Activated naive CD4-positive, alpha-beta T cell treated with anti-CD3 and anti-CD28 coated beads, Interleukin-2, amount 50 U/mL, for 16 hours (primary cell): ENCODE results near the gene TBRG4.
A peak's percentile ranks its signal among the peaks of the same experiment; 100 is the strongest.
"Not testable (repeated sequence)": the region's sequence is repeated elsewhere in the genome, so short reads cannot be mapped to it uniquely, and the experiment has no call there.

Experiments
- DNase-seq: peaks from one replicate; pipeline ENCODE4 v3.0.0-alpha.2; 2020

The TBRG4 gene

DNA sequence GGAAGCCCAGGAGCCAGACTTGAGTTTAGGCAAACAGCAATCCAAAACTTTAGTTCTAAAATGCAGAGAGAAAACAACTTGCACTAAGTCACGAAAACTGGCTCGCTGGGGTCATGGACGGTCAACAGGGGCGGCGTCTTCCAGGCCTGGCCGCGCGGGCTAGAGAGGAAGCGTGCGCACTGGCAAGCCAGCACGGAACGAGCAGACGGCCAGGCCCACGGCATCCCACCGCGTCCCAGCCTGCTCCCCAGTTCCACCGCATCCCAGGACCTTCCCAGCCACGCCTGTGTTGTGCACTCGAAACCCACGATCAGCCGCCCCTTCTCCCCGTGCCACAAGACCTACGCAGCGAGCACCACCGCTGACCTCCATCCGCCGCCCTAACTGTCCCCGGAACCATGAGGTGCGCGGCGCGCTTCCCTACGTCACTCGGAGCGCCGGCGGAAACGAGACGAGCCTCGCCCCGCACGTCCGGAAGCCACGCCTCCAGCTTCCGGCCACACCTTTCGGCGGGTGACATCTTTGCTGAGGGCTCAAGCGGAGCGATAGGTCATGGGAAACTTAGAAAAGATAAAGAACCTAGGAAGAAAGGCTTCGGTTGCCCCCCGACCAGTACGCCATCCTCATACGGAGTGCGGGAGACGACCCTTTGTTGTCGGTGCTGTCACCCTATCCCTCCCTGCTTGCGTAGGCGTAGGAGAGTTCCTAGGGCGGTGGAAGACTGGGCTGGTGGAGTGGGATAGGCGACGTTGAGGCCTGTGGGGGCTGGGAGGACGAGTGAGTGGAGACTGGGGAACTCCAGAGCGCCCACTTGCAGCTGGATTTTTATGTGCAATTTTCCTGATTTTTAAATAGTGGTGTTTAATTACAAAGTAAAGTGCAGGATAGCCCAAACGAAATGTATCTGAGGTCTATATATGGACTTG is at the start of gene TBRG4:
Gene TBRG4 (minus strand): TSS at position 400 of the 926 bp plus-strand sequence. CDS start 2,460 bp downstream, outside the sequence.
- DNase-seq = peak; percentile 96

DNA sequence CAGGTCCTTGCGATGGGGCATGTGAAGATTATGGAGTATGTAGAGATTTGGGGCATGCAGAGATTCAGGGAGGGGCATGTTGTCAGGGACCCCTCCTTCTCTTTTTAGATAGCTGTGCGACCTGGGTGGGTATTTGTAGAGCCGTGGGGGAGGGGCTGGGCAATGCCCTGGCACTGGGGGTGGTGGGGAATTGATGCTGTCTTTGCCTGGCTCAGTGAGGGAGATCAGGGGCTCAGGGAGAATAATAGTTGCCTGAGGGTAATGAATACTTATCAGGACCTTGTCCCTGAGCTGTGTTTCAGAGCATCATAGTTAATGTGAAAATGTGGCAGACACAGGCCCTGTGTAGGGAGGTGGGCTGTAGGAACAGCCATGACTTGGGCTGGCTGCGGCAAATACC is 49.6 kb upstream of the TBRG4 start:
- DNase-seq = no peak

- no peak for DNase-seq
Measured at GRCh38 chr7:45160417-45160881, 49.0 kb upstream of the TBRG4 start.

GRCh38 chr7:45159296-45159695 is 47.8 kb upstream of the TBRG4 start:
- no peak for DNase-seq

DNA sequence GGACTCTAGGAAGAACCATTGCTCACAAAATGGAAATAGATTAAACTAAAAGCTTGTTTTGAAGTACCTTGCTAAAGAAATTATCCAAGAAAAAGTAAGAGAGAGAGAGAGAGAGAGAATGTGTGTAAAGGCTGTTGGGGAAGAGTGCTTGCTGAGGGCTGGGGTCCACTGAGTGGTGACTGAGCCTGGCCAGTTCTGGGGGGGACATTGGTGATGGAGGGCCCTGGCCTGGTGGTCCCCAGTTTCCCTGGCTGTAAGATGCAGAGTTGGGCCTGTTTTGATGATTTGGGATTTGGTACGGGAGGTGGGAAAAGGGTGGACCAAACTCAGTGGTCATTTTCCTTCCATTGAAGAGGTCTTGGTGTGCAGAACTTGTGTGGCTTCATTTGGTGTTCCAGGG is 47.0 kb upstream of the TBRG4 start:
- DNase-seq = no peak

- no peak for DNase-seq
Measured at GRCh38 chr7:45157653-45158401, 46.3 kb upstream of the TBRG4 start, which contains the start of gene RAMP3. Gene RAMP3 (plus strand): TSS chr7:45157791. CDS start chr7:45157829, 38 bp downstream.

DNA sequence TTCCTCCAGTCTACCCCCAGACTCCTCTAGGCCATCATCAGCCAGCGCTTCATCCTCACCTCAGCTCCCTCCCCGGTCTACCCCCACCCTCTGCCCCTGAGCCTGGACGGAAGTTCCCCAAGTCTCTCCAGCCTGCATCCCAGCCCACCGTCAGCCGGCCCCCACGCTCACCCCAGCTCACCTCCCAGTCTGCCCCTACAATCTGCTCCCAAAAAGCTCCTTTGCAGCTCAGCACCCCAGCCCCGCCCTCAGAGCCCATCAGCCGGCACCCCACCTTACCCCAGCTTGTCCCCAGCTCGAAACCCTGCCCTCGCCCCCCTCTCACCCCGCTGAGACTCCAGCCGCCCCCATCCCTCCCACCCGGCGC is 45.8 kb upstream of the TBRG4 start:
- no peak for DNase-seq

DNA sequence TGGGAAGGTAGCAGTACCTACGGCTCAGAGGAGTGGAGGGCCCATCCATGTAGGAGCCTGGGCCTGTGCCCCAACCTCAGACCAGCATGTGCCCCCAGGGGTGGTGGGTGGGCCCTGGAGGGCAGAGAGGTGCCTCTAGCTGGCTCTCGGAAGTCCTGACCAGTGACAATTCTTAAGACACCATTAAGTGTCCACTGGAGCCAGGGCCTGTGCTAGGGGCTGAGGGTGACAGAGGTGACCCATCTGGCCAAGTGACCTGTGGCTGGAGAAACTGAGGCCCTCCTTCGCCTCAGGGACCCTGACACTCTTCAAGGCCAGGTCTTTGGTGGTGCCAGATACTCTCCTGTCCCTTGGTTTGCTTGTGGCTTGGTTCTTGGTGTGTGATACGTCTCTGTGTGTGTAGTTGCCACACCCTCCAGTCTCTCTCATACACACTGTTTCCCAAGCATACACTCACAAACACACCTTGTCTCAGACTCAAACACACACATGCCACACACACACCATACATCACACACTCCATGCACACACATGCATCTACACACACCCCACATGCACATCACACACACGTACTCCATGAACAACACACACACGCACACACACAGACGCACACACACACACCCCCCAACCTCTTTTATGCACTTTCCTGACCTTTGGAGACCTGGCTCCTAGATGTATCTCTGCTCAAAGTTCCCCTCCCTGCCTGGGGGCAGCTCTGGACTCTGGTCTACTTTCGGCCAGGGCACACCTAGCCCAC is 45.2 kb upstream of the TBRG4 start:
- no peak for DNase-seq

DNA sequence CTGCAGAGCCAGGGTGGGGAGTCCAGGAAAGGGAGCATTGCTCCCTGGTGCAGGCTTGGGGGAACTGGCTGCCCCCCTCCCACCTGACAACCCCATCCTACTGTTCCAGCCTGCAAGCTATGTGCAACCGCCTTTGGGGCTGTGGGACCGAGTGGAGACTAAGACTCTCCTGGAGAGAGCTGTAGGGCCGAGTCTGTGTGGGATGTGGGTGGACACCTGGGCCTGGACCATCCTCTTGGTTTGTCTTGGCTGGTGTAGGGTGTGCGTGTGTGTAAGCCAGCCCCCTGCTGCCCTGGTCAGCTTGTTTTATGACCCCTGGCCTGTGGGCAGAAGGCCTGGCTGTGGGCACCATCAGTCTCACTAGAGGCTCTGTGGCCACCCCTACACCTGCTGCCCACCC is 44.4 kb upstream of the TBRG4 start:
- DNase-seq = no peak

DNA sequence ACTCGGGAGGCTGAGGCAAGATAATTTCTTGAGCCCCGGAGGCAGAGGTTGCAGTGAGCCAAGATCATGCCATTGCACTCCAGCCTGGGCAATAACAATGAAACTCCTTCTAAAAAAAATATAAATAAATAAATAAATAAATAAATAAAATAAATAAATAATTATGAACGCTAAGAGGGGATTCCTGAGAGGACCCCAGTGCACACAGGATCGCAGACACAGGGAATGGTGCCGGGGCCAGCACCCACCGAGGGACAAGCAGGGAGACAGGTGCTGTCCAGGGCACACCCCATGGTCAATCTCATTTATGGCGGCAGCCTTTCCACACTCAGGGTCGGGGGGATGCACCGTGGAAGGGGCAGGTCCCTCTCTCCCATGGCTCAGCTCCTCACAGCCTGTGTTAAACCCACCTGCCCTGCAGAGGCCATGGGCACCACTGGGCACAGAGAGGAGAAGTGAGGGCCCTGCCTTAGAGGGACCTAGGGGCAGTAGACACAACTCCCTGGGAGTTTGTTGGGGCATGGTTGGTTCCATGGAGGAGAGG is 43.9 kb upstream of the TBRG4 start:
- no peak for DNase-seq

DNA sequence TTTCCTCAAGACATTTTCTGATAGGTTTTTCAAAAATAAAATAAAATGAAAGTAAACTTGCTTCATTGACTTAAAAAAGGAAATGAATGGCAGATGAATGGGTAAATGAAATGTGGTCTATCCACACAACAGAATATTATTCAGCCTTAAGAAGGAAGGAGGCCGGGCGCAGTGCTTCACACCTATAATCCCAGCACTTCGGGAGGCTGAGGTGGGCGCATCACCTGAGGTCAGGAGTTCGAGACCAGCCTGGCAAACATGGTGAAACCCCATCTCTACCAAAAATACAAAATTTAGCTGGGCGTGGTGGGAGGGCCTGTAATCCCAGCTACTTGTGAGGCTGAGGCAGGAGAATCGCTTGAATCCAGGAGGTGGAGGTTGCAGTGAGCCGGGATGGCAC is 42.4 kb upstream of the TBRG4 start:
- DNase-seq = not testable (repeated sequence)

DNA sequence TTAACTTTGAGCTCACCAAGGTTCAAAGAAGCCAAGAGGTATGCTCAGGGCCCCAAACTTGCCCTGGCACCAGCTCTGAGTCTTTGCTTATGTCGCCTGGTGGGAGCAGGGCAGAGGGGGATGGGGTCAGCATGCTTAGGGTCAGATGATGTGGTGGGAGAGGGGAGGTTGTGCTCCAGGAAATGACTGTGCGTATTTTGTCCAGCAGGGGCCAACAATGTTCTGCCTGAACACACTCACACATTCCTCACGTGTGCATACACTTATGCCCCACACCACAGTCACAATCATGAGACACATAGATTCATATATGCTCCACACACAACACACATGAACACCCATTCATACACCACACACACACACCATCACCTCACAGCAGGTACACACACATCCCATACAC is 41.7 kb upstream of the TBRG4 start:
- DNase-seq = no peak

DNA sequence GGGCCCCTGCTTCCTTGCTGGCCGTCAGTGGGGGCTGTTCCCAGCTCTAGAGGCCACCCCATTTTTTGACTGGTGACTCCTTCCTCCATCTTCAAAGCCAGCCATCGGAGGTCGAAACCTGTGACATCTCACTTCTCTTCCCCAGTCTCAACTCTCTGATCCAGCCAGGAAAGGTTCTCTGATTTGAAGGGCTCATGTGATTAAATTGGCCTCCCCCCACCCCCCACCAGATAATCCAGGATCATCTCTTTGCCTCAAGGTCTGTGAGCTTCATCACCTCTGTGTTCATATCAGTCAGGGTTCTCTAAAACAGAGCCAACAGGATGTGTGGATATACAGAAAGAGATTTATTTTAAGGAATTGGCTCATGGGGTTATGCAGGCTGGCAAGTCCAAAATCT is 40.5 kb upstream of the TBRG4 start:
- no peak for DNase-seq

- no peak for DNase-seq
Measured at GRCh38 chr7:45151131-45151684, 39.7 kb upstream of the TBRG4 start.

- DNase-seq = no peak
Measured at GRCh38 chr7:45150199-45150598, 38.7 kb upstream of the TBRG4 start.

DNA sequence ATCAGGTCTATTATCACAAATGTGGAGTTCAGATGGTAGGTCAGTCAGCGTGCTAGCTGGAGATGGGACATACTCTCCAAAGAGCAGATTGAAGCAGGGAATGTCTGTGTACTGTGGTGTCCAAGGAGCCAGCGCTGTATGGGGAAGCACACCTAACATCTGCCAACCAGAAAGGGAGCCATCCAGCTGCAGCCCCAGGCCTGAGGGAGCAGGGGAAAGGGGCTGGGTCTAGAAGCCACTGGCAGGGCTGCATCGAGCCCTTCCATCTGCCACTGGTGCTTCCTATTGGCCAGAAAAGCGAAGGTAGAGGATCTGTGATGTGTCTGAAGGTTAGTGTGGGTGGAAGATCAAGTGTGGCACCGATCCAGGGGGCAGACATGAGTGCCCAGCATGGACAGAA is 38.1 kb upstream of the TBRG4 start:
- DNase-seq = no peak

DNA sequence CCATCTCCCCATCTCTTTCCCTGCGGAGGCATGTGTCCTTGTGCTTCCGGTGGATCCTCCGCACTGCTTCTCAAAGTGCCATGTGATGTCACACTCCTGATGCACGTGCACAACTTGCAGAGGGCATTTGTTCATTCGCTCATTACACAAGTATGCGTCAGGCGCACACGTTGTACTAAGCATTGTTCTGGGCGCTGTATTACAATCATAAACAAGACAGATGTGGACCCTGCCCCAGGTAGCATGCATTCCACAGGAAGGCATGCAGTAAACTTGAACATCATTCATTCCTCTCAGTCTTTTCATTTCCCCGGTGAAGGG is 37.1 kb upstream of the TBRG4 start:
- no peak for DNase-seq

DNA sequence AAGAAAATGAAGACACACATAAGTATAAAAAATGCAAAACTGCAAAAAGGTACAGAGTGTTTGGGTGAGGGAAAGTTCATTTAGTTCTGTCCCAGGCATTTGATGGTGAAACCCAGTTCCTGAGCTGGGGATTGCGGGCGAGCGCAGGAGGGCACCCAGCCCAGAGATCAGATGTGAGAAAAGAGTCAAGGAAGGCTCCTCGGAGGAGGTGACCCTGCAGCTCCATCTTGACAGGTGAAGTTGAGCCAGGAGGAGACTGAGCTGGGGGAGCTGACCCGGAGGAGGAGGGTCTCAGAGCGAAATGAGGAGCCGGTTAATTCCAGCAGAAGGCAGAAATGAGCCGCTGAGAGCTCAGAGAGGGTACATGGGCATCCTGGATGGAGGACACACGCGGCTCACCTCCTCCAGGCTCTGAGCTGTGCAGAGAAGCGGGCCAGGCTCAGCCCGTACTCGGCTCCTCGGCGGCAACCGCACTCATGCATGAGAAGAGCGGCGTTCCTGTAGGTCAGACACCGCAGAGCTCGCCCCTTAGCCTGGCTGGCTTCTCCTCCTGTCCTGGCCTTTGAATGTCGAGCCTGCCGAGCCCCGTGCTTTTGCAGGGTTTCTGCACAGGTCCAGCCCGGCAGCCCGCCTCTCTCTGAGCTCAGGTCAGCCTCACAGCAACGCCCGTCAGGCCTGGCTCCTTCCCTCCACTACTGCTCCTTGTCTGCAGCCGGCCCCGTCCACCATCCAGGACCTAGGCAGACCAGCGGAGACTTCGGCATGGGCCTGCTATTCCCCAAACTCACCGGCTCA is 36.6 kb upstream of the TBRG4 start:
- no peak for DNase-seq

GRCh38 chr7:45146531-45147379 is 35.3 kb upstream of the TBRG4 start:
- DNase-seq = no peak

DNA sequence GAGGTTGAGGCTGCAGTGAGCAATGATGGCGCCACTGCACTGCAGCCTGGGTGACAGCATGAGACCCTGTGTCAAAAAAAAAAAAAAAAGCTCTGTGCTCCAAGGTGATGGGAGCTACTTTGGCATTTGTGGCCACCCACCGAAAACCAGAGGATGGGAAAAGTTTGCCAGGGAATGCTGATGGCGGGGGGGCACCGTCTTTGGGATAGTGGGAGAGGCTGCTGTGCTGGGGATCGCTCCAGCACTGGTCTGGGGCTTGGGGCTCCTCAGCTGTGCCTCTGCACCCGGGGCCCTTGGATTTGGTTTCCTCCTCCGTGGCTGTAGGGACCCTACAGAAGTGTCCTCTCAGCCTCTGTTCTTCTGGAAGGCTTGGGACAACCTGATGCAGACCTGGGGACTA is 34.4 kb upstream of the TBRG4 start:
- no peak for DNase-seq

DNA sequence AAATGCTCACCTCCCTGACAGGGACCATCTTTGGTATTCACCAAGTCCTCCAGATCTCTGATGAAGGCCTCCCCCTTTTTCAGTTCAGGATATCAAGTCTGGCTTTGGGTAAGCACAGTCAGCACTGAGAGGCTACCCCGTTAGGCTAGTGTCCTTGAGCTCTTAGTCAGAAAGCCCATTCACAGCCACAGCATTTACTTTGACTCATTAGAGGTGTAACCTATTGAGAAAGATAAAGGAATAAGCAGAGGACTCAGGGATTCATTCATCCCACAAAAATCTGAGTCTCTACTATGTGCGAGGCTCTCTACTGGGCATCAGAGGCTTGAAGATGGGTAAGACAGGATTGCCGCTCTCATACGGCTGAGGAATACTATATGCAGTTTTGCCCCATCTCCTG is 32.1 kb upstream of the TBRG4 start:
- no peak for DNase-seq
